GM18870 (cell line): ENCODE data around the gene IFI27.
A peak's percentile ranks its signal among the peaks of the same experiment; 100 is the strongest.

Source experiments
- ATAC-seq: cut with Tn5 transposase; IDR thresholded peaks from one replicate; pipeline ENCODE4 v1.9.1; 2021; ENCODE audit warnings: moderate library complexity; ENCODE audit not compliant: unreplicated experiment

IFI27 gene

GRCh38 chr14:94124582-94125377, 14.2 kb downstream of the IFI27 start:
- ATAC-seq = no peak

- no peak for ATAC-seq
These were observed 15.3 kb downstream of the IFI27 start for GRCh38 chr14:94125659-94126418.

DNA sequence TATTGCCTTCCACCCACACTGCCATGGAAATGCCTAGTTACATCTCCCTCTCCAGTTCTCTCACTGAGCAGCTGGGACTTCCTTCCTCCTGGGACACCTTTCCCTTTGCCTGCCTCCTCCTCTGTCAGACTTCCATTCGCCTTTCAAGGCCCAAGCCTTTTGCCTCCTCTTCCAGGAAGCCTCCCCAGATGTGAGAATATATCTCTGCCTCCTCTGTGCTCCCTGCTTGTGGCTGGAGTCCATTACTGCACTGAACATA, 15.8 kb downstream of the IFI27 start:
- no peak for ATAC-seq

- ATAC-seq = no peak
These were observed 16.3 kb downstream of the IFI27 start for GRCh38 chr14:94126800-94127199.

DNA sequence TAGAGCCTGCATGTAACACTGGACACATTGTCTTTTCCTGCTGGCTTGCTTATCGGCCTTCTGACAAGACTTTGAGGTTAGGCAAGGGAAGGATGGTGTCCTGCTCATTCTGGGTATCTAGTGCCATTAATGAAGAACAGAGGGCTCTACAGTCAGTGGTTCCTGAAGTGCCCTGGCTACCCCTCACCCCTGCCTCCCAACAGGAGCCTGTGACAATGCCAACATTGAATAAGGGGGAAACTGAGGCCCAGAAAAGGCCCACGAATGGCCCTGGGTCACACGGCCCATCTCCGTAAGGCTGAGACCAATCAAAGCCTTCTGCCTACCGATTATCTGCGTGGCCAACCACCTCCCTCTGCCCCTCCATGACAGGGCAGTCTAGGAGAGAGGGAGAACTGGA, 16.8 kb downstream of the IFI27 start:
- ATAC-seq = no peak

- ATAC-seq = no peak
These were observed 17.8 kb downstream of the IFI27 start for GRCh38 chr14:94128216-94128839.

DNA sequence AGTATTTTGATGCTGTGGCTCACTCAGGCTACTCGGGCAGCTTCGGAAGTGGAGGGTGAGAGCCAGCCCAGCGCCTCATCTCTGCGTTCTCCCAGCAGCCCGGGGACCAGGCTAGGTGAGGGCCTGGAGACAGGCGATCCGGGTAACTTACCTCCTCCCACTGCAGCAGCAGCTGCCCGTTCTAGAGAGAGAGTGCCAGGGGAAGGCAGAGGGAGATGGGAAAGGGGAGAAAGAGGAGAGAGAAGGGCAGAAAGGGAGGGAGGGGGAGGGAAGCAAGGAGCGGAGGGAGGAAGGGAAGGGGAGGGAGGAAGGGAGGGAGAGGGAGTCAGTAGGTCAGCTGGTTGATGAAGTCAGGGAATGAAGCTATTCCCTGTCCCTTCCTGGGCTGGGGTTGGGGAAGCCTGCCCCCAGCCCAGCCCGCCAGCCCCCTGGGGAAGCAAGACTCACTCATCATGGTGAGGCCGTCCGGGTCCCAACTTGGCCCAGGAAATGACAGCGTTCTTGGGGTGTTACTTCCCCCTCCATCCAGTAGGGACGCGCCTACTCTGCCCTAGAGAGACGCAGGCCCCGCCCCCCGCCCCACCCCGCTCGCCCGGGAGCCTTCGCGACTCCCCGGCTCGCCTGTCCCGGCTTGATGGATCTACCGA, 18.7 kb downstream of the IFI27 start, which contains the start of gene IFI27L2:
IFI27L2 (minus strand) TSS at position 494 of the 647 bp plus-strand sequence; CDS start at position 454, 40 bp downstream.
- no peak for ATAC-seq

GRCh38 chr14:94129758-94130414, 19.4 kb downstream of the IFI27 start:
- no peak for ATAC-seq

DNA sequence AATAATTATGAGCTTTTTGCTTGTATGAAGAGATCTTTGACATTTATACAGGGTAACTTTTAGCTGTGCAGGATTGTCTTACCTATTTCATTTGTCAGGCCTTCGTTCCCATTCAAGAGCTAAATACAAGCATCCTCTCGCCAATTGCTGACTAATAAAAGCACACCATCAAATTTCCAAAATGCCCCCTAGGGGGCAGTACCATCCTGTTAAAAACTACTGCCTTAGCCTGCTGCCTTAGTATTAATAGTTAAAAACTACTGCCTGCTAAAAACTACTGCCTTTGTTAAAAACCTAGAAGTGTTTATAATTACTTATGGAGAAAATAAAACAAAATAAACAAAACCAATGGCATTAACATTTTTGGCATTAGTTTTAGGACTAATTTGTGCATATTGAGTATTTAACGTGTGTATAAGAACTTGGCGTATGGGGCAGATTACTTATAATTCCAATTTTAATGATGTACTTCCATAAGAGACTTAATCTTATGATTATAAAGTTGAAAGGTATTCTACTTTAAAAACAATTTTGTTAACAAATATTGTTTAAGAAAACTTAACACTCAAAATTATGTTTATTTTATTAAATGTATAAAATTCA, 21.9 kb downstream of the IFI27 start:
- ATAC-seq = no peak

DNA sequence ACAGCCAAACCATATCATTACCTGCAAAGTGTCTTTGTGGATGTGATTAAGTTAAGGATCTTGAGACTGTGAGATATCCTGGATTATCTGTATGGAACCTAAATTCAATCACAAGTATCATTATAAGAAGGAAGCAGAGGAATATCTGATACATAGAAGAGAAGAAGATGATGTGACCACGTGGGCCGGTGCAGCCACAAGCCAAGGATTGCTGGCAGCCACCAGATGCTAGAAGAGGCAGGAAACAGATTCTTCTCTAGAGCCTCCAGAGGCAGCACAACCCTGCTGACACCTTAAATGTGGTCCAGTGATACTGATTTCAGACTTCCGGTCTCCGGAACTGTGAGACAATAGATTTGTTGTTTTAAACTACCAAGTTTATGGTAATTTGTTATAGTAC, 24.9 kb downstream of the IFI27 start:
- ATAC-seq = no peak

GRCh38 chr14:94136575-94137331, 26.2 kb downstream of the IFI27 start:
- peak; percentile 50 for ATAC-seq

- ATAC-seq = no peak
These were observed 27.7 kb downstream of the IFI27 start for GRCh38 chr14:94138251-94138650.

- ATAC-seq = no peak
These were observed 28.5 kb downstream of the IFI27 start for GRCh38 chr14:94139006-94139405.

DNA sequence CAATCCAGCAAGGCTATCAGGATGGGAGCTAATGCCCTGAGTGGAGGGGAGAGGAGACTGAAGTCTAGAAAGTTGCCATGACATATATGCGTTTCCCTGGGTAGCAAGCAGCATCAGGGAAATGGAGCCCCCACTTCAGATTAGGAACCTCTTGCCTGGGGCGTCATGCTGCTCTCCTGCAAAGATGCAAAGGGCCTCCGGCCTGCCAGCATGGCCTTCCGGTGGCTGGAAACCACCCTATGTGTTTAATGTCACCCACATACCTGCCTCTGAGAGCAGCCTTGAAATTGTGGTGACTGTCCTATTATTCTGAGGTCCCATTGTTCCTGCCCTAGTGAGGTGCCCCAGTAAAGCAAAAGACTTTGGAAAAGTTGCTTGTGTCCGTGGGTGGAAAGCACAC, 28.9 kb downstream of the IFI27 start:
- ATAC-seq = no peak

DNA sequence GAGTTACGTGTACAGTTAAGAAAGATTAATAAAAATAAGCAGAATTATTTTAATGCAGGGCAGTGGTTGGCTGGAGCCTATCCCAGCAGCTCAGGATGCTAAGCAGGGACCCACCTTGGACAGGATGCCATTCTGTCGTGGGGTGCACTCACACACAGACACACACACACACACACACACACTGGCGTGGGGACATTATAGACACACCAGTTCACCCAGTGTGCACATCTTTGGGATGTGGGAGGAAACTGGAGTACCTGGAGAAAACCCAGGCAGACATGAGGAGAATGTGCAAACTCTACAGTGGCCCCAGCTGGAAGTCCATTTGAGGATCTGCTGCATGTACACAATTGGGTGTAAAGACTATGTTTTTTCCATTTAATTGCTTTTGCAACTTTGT, 31.7 kb downstream of the IFI27 start:
- no peak for ATAC-seq

- no peak for ATAC-seq
These were observed 32.3 kb downstream of the IFI27 start for GRCh38 chr14:94142836-94143235.

DNA sequence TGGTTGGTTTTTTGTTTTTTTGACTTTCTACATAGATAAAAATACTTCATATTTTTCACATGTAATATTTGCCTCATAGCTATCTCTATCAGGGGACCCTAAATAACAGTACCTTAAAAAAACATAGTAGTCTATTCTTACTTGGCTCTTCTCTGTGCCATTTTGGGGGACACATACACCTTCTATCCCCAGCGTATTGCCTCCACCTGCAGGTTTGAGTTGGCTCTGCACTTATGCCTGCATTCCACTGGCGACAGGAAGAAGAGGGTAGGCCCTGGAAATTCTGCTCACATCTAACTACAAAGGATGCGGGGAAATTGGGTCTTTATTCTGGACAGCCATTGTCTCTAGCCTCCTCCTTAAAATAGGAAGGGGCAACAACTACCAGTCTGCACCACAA, 32.7 kb downstream of the IFI27 start:
- no peak for ATAC-seq

DNA sequence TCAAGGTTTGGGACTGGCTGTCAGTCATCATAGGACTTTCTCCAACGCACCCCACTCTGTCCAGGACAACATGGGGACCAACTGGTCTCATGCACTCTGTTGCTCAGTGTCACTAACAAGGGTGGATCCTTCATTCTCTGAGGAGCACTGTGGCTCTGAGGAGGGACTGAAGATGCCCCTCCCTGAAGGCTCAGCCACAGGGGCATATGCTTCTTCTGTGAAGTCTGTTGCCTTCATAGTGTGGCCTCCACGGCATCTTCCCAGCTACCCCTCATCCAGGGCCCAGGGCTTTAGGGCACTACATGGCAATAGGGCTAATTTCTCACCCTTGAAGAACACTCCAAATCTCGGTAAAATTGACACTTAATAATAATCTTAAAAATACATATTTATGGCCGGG, 33.2 kb downstream of the IFI27 start:
- no peak for ATAC-seq

- ATAC-seq = no peak
These were observed 34.2 kb downstream of the IFI27 start for GRCh38 chr14:94144765-94145164.
